ENCODE data around the gene DOC2A.

The DOC2A gene

DNA sequence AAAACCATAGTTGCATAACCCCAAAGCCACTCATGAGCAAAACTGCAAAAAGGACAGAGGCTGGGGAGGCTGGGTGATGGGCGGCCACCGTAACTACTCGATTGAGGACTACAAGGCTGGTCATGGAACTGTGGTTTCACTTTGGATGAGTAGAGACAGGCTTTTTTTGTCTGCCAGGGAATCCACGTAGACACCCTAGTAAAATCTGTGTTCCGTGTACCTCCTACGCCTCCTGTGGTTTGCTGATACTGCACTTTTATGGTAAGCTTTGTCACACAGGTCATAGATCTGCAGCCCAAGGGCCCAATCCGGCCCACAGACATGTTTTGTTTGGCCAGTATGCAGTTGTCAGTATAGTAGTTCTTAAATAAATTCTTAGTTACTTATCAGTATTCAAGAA is 22.4 kb upstream of the DOC2A start:
- no peak overlapping the region for H3K4me3 ChIP-seq (replicated peaks; ENCODE audit: low read depth, low read length)
- DNase-seq (ENCODE audit: low read depth) = no peak
- TF ChIP-seq, protein P1, sequence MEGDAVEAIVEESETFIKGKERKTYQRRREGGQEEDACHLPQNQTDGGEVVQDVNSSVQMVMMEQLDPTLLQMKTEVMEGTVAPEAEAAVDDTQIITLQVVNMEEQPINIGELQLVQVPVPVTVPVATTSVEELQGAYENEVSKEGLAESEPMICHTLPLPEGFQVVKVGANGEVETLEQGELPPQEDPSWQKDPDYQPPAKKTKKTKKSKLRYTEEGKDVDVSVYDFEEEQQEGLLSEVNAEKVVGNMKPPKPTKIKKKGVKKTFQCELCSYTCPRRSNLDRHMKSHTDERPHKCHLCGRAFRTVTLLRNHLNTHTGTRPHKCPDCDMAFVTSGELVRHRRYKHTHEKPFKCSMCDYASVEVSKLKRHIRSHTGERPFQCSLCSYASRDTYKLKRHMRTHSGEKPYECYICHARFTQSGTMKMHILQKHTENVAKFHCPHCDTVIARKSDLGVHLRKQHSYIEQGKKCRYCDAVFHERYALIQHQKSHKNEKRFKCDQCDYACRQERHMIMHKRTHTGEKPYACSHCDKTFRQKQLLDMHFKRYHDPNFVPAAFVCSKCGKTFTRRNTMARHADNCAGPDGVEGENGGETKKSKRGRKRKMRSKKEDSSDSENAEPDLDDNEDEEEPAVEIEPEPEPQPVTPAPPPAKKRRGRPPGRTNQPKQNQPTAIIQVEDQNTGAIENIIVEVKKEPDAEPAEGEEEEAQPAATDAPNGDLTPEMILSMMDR (IDR thresholded peaks at IDR 0.05; ENCODE audit: low read length, missing control alignments) = no peak

DNA sequence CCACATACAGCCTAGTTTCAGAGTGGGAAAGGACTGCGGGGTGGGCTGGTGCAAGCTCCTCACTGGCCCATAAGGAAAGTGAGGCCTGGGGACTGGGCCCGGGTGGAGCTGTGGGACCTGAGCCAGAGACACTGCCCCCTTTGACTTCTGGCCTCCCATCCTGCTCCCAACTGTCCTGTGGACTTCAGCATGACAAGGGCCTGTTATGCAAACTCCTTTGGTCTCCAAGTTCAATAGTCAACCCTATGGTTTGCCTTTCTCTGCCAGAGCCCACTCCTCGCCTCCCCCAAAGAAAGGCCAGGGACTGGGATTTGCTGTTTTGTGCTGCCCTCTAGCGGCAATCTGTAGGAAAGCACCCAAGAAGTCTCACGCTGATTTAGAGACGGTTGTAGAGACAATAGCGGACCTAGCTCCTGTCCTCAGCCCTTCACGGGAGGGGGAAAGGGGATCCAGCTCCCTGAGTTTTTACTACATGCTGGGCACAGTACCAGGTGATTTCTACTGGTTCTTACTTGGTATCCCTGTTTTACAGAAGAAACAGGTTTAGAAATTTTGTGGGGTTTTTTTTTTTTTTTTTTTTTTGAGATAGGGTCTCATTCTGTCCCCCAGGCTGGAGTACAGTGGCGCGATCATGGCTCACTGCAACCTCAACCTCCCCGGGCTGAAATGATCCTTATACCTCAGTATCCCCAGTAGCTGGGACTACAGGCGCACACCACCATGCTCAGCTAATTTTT is 21.4 kb upstream of the DOC2A start:
- TF ChIP-seq, protein P1 (IDR thresholded peaks at IDR 0.05; ENCODE audit: low read length, missing control alignments) = peak; percentile 84
- no peak overlapping the region for H3K4me3 ChIP-seq (replicated peaks; ENCODE audit: low read depth, low read length)
- DNase-seq (ENCODE audit: low read depth) = peak; percentile 80

DNA sequence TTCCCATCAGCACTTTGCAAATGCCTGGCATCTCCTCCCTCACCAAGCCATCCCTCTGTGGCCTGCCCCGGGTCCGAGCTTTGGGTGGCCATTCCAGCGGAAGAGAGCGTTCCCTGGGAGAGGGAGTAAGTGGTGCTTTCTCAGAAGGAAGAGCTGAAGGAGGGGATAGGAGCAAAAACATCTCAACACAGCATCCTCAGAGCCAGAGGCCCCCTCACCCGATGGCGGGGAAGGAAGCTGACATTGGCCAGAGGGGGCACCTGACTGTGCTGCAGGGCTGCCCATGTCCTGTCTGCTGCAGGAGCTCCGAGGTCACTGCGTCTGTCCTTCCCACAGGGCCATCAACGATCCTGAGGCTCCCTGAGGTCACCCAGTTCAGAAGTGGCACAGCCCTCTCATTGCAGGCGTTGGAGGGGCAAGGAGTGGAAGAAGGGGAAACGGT is 20.7 kb upstream of the DOC2A start:
- TF ChIP-seq, protein P1 (IDR thresholded peaks at IDR 0.05; ENCODE audit: low read length, missing control alignments) = no peak
- no peak overlapping the region for H3K4me3 ChIP-seq (replicated peaks; ENCODE audit: low read depth, low read length)
- DNase-seq (ENCODE audit: low read depth) = no peak

DNA sequence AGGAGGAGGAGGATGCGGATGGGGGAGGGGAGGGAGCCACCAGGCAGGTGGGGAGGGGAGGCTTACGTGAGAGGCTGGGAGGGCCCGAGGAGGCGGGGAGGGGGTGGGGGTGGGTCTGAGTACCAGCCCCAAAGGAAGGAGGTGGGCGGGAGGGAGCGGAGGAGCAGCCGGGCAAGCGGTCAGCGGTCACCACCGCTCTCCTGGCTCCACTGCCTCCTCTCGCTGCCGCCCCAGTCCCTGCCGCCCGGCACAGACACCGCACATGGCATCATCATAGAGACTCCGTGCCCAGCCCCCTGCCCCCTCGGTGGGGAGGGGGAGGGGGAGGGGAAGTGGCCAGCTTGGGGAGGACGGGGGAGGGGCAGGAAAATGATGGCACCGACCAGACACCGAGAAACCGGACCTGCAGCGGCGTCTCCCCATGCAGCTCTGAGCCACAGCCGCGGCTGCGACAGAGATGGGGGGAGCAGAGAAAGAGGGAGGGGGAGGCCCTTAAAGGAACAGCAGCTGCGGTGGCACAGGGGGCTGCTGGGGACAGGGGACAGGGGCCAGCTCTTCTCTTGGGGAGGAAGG is 20.1 kb upstream of the DOC2A start, which contains the start of gene TLCD3B:
TLCD3B (minus strand) TSS at position 431 of the 573 bp plus-strand sequence. CDS start 744 bp downstream, outside the sequence.
- no peak within 1 kb of the TSS for H3K4me3 ChIP-seq (replicated peaks; ENCODE audit: low read depth, low read length)
- no peak for DNase-seq (ENCODE audit: low read depth)
- TF ChIP-seq, protein P1 (IDR thresholded peaks at IDR 0.05; ENCODE audit: low read length, missing control alignments) = no peak

DNA sequence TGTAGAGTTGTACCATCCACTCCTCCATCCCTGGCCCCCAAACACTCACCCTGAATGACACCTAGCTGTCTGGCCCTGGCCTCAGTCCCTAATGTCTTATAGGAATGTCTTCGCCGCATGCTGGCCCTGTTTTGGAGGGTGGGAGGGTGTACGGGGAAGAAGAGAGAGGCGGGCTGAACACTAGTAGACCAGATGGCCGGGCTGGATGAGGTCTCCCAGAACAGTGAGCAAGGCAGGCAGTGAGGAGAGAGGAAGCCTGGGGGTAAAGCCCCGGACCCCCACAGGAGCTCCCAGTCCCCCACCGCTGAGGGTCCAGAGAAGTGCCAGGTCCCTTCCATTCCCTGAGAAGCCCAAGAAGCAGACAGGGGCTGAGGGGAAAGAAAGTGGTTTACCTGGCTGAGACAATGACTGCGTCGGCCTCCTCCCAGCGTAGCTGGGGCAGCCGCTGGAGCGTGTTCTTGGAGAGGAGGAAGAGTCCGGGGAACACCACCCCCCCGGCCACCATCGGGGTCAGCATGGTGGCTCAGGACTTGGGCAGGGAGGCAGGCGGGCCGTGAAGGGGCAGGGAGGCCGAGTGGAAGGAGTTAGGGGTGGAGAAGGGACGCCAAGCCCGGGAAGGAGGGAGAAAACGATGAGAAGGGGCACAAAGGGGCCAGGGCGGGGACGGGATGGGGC is 19.3 kb upstream of the DOC2A start:
- TF ChIP-seq, protein P1 (IDR thresholded peaks at IDR 0.05; ENCODE audit: low read length, missing control alignments) = no peak
- no peak overlapping the region for H3K4me3 ChIP-seq (replicated peaks; ENCODE audit: low read depth, low read length)
- no peak for DNase-seq (ENCODE audit: low read depth)

DNA sequence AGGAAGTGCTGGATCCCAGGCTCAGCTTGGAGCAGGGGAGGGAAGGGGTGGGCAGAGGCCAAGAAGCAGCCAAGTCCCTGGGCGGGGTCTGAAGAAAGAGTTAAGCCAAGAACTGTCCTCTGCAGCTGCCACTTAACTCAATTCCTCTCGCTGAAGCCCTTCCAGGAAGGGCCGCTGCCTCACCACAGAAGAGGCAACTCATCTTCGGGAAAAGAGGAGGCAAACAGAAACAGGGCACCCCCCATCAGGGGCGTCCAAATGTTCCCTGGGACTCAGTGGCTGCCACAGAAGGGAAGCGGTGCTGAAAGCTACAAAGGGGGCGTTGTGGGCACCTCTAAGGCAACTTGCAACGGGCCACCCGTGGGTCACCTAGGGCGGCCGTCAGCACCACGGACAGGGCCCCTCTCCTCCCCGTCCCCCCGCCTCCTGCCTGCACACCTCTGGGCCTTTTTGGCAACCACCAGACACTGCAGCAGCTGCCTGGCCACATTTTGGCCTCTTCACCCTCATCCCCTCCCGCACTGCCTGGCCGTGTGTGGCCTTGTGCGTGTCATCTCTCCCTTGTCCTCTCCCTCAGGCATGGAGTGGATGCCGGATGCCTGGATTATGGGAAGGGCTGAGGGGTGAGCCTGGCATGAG is 17.7 kb upstream of the DOC2A start:
- no peak for DNase-seq (ENCODE audit: low read depth)
- no peak overlapping the region for H3K4me3 ChIP-seq (replicated peaks; ENCODE audit: low read depth, low read length)
- TF ChIP-seq, protein P1 (IDR thresholded peaks at IDR 0.05; ENCODE audit: low read length, missing control alignments) = no peak
